ENCODE data around the gene SORCS2. TPM values are rescaled to one million over a fixed set of nuclear protein-coding genes. Genes with fewer than 3 reads are reported as not detected.

The SORCS2 gene
- polyA plus RNA-seq, 1 donor from 2014 or later: 1.0 TPM

DNA sequence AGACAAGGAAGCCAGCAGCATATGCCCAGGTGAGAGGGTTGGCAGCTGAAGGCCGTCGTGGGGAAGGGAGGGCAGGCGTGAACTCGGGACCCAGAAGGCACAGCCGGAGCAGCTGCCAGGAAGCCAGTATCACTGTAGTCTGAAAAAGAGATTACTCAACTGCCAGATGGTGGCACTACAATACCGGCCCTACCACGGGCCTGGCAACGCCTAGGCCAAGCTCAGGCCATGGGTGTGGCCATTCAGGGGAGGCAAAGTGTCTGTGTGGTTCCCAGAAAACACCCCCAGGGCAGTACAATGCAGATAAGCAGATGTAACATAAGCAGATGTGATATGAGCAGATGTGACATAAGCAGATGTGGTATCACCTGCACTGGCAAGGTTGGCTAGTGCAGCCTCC is 511.4 kb downstream of the SORCS2 start:
- Histone ChIP-seq H2AFZ (ENCODE audit: low read depth, low read length) (no peak overlapping the region), H3K27me3 (ENCODE audit: insufficient read depth, low read depth, low read length) (no peaks in the 10 kb centered on the region), H3F3A (ENCODE audit: insufficient read depth, low read length, poor library complexity, severe bottlenecking) (no peaks in the 10 kb centered on the region), H3K27ac (ENCODE audit: low read length) (no peak overlapping the region), H3K9ac (ENCODE audit: low read length) (no peak overlapping the region), H4K20me1 (ENCODE audit: insufficient read depth) (no peaks in the 10 kb centered on the region), H3K4me2 (ENCODE audit: low read length) (no peak overlapping the region), H3K9me2 (ENCODE audit: insufficient read depth, low read length) (no peaks in the 10 kb centered on the region), H3K9me3 (ENCODE audit: low read length) (no peaks in the 10 kb centered on the region), H3K79me2 (replicated peaks; ENCODE audit: insufficient read depth, low read length) (no peaks in the 10 kb centered on the region), H3K36me3 (ENCODE audit: insufficient read depth, low read length) (no peaks in the 10 kb centered on the region), H3K4me3 (ENCODE audit: low read length) (no peak overlapping the region)
- TF ChIP-seq EP300 (conservative IDR thresholded peaks at IDR 0.05; ENCODE audit: poor library complexity, severe bottlenecking) (no peak), POLR2AphosphoS5 (IDR thresholded peaks at IDR 0.05) (no peak)
- TF ChIP-seq, protein P1, sequence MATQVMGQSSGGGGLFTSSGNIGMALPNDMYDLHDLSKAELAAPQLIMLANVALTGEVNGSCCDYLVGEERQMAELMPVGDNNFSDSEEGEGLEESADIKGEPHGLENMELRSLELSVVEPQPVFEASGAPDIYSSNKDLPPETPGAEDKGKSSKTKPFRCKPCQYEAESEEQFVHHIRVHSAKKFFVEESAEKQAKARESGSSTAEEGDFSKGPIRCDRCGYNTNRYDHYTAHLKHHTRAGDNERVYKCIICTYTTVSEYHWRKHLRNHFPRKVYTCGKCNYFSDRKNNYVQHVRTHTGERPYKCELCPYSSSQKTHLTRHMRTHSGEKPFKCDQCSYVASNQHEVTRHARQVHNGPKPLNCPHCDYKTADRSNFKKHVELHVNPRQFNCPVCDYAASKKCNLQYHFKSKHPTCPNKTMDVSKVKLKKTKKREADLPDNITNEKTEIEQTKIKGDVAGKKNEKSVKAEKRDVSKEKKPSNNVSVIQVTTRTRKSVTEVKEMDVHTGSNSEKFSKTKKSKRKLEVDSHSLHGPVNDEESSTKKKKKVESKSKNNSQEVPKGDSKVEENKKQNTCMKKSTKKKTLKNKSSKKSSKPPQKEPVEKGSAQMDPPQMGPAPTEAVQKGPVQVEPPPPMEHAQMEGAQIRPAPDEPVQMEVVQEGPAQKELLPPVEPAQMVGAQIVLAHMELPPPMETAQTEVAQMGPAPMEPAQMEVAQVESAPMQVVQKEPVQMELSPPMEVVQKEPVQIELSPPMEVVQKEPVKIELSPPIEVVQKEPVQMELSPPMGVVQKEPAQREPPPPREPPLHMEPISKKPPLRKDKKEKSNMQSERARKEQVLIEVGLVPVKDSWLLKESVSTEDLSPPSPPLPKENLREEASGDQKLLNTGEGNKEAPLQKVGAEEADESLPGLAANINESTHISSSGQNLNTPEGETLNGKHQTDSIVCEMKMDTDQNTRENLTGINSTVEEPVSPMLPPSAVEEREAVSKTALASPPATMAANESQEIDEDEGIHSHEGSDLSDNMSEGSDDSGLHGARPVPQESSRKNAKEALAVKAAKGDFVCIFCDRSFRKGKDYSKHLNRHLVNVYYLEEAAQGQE (IDR thresholded peaks at IDR 0.05; ENCODE audit: borderline replicate concordance): no peak

DNA sequence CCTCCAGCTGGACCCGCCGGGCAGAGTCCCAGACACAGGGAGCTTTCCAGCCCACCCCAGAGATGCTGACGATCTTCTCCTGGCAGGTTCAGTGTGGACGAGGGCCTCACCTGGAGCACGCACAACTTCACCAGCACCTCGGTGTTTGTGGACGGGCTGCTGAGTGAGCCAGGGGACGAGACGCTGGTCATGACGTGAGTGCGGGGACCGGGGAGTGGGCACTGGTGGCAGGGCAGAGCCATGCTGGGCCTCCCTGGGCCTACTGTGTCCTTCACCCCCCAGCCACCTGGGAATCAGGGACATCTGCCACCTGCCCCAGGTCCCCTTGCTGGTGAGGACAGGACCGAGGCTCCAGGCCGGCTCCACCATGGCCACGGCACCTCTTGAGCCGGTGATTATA is 511.8 kb downstream of the SORCS2 start:
- Histone ChIP-seq H3K27me3 (ENCODE audit: insufficient read depth, low read depth, low read length) (no peaks in the 10 kb centered on the region), H3K9ac (ENCODE audit: low read length) (no peak overlapping the region), H3K9me2 (ENCODE audit: insufficient read depth, low read length) (no peaks in the 10 kb centered on the region), H3F3A (ENCODE audit: insufficient read depth, low read length, poor library complexity, severe bottlenecking) (no peaks in the 10 kb centered on the region), H3K9me3 (ENCODE audit: low read length) (no peaks in the 10 kb centered on the region), H3K36me3 (ENCODE audit: insufficient read depth, low read length) (no peaks in the 10 kb centered on the region), H3K79me2 (replicated peaks; ENCODE audit: insufficient read depth, low read length) (no peaks in the 10 kb centered on the region), H3K4me3 (ENCODE audit: low read length) (no peak overlapping the region), H4K20me1 (ENCODE audit: insufficient read depth) (no peaks in the 10 kb centered on the region), H3K27ac (ENCODE audit: low read length) (no peak overlapping the region), H2AFZ (ENCODE audit: low read depth, low read length) (no peak overlapping the region), H3K4me2 (ENCODE audit: low read length) (no peak overlapping the region)
- TF ChIP-seq, protein P1 (IDR thresholded peaks at IDR 0.05; ENCODE audit: borderline replicate concordance): no peak
- TF ChIP-seq RAD21 (conservative IDR thresholded peaks at IDR 0.05): no peak
- no peak for TF ChIP-seq MXI1 (conservative IDR thresholded peaks at IDR 0.05; ENCODE audit: poor library complexity, severe bottlenecking)
- TF ChIP-seq EP300 (conservative IDR thresholded peaks at IDR 0.05; ENCODE audit: poor library complexity, severe bottlenecking): no peak
- TF ChIP-seq POLR2AphosphoS5 (IDR thresholded peaks at IDR 0.05): no peak
- TF ChIP-seq EZH2 (IDR thresholded peaks at IDR 0.05; ENCODE audit: borderline replicate concordance, insufficient read depth, low read length, poor library complexity, severe bottlenecking): no peak
- TF ChIP-seq, protein P2, sequence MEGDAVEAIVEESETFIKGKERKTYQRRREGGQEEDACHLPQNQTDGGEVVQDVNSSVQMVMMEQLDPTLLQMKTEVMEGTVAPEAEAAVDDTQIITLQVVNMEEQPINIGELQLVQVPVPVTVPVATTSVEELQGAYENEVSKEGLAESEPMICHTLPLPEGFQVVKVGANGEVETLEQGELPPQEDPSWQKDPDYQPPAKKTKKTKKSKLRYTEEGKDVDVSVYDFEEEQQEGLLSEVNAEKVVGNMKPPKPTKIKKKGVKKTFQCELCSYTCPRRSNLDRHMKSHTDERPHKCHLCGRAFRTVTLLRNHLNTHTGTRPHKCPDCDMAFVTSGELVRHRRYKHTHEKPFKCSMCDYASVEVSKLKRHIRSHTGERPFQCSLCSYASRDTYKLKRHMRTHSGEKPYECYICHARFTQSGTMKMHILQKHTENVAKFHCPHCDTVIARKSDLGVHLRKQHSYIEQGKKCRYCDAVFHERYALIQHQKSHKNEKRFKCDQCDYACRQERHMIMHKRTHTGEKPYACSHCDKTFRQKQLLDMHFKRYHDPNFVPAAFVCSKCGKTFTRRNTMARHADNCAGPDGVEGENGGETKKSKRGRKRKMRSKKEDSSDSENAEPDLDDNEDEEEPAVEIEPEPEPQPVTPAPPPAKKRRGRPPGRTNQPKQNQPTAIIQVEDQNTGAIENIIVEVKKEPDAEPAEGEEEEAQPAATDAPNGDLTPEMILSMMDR (IDR thresholded peaks at IDR 0.05; ENCODE audit: poor library complexity, severe bottlenecking): no peak
- TF ChIP-seq SMC3 (conservative IDR thresholded peaks at IDR 0.05; ENCODE audit: poor library complexity): no peak
- no peak for TF ChIP-seq TAF1 (IDR thresholded peaks at IDR 0.05; ENCODE audit: low read depth)

Data from neural cell (in vitro differentiated cells).